Skin of body (tissue), 2 donors: ENCODE results near the gene PCDHA11. TPM values are rescaled to one million over a fixed set of nuclear protein-coding genes. Genes with fewer than 3 reads are reported as not detected.
A peak's percentile ranks its signal among the peaks of the same experiment; 100 is the strongest.
"Not testable (repeated sequence)": the region's sequence is repeated elsewhere in the genome, so short reads cannot be mapped to it uniquely, and the experiment has no call there.

Experiments used
- DNase-seq: peaks from one replicate; lab custom pipeline; 2025; lab: John Stamatoyannopoulos, UW
- total RNA-seq: library from RNA; depleted of rRNA; stranded (reverse); fragments of >200 nt; gene quantifications from one replicate; pipeline ENCODE4 v1.2.3, GENCODE V29; 2014

PCDHA11 gene
- total RNA-seq, 1 donor from 2014 or later: 0.39 TPM

DNA sequence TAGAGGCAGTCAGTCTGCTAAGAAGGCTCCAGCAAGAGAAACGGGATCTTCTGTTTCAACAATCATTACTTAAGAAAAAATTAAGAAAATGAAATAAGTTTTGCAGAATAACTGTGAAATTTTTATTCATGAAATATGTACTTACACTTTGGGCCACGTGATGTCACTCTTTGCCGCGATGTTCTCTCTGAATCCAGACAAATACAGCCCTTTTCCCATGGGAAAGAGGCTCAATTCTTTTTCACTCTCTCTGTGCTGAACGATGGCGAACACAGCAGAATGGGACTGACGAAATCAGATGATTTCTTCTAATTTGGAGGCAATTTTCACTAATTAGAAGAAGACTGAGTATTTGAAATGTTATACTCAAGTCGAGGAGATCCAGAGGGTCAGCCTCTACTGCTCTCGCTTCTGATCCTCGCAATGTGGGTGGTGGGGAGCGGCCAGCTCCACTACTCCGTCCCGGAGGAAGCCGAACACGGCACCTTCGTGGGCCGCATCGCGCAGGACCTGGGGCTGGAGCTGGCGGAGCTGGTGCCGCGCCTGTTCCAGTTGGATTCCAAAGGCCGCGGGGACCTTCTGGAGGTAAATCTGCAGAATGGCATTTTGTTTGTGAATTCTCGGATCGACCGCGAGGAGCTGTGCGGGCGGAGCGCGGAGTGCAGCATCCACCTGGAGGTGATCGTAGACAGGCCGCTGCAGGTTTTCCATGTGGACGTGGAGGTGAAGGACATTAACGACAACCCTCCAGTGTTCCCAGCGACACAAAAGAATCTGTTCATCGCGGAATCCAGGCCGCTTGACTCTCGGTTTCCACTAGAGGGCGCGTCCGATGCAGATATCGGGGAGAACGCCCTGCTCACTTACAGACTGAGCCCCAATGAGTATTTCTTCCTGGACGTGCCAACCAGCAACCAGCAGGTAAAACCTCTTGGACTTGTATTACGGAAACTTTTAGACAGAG is 20.3 kb upstream of the PCDHA11 start, which contains the start of gene PCDHA9:
TSS of gene PCDHA9 (plus strand) at position 244 of the 964 bp plus-strand sequence. CDS start at position 358, 114 bp downstream.
- not testable (repeated sequence) for DNase-seq

DNA sequence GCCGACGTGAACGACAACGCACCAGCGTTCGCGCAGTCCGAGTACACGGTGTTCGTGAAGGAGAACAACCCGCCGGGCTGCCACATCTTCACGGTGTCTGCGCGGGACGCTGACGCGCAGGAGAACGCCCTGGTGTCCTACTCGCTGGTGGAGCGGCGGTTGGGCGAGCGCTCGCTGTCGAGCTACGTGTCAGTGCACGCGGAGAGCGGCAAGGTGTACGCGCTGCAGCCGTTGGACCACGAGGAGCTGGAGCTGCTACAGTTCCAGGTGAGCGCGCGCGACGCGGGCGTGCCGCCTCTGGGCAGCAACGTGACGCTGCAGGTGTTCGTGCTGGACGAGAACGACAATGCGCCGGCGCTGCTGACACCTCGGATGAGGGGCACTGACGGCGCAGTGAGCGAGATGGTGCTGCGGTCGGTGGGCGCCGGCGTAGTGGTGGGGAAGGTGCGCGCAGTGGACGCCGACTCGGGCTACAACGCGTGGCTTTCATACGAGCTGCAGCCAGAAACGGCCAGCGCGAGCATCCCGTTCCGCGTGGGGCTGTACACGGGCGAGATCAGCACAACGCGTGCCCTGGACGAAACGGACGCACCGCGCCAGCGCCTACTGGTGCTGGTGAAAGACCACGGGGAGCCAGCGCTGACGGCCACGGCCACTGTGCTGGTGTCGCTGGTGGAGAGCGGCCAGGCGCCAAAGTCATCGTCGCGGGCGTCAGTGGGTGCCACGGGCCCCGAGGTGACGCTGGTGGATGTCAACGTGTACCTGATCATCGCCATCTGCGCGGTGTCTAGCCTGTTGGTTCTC is 18.7 kb upstream of the PCDHA11 start:
- DNase-seq: not testable (repeated sequence)

DNA sequence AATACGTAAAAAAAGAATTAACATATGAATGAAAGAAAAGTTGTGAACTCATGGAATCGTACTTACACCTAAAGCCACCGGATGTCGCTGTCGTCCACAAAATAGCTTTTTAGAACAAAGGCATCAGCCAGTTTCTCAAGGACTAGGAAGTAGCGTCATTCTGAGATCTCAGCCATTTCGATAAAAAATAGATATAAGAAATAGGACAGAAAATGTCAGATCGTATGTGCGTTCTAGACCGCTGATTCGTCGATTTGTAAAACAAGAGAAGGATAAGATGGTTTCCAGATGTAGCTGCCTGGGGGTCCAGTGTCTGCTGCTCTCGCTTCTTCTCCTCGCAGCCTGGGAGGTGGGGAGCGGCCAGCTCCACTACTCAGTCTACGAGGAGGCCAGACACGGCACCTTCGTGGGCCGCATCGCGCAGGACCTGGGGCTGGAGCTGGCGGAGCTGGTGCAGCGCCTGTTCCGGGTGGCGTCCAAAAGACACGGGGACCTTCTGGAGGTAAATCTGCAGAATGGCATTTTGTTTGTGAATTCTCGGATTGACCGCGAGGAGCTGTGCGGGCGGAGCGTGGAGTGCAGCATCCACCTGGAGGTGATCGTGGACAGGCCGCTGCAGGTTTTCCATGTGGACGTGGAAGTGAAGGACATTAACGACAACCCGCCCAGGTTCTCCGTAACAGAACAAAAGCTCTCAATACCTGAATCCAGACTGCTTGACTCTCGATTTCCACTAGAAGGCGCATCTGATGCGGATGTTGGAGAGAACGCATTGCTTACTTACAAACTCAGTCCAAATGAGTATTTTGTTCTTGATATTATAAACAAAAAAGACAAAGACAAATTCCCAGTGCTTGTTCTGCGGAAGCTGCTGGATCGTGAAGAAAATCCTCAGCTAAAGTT is 12.7 kb upstream of the PCDHA11 start, which contains the start of gene PCDHA10:
TSS of gene PCDHA10 (plus strand) at position 126 of the 903 bp plus-strand sequence. CDS start at position 278, 152 bp downstream.
- no peak for DNase-seq

DNA sequence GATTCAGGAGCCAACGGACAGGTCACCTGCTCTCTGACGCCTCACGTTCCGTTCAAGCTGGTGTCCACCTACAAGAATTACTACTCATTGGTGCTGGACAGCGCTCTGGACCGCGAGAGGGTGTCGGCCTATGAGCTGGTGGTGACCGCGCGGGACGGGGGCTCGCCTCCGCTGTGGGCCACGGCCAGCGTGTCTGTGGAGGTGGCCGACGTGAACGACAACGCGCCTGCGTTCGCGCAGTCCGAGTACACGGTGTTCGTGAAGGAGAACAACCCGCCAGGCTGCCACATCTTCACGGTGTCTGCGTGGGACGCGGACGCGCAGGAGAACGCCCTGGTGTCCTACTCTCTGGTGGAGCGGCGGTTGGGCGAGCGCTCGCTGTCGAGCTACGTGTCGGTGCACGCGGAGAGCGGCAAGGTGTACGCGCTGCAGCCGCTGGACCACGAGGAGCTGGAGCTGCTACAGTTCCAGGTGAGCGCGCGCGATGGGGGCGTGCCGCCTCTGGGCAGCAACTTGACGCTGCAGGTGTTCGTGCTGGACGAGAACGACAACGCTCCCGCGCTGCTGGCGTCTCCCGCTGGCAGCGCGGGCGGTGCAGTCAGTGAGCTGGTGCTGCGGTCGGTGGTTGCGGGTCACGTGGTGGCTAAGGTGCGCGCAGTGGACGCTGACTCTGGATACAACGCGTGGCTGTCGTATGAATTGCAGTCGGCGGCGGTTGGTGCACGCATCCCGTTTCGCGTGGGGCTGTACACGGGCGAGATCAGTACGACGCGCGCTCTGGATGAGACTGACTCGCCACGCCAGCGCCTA is 11.4 kb upstream of the PCDHA11 start:
- DNase-seq: no peak

DNA sequence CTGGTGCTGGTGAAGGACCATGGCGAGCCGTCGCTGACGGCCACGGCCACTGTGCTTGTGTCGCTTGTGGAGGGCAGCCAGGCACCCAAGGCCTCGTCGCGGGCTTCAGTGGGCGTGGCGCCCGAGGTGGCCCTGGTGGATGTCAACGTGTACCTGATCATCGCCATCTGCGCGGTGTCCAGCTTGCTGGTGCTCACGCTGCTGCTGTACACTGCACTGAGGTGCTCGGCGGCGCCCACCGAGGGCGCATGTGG is 10.8 kb upstream of the PCDHA11 start:
- DNase-seq: no peak

DNA sequence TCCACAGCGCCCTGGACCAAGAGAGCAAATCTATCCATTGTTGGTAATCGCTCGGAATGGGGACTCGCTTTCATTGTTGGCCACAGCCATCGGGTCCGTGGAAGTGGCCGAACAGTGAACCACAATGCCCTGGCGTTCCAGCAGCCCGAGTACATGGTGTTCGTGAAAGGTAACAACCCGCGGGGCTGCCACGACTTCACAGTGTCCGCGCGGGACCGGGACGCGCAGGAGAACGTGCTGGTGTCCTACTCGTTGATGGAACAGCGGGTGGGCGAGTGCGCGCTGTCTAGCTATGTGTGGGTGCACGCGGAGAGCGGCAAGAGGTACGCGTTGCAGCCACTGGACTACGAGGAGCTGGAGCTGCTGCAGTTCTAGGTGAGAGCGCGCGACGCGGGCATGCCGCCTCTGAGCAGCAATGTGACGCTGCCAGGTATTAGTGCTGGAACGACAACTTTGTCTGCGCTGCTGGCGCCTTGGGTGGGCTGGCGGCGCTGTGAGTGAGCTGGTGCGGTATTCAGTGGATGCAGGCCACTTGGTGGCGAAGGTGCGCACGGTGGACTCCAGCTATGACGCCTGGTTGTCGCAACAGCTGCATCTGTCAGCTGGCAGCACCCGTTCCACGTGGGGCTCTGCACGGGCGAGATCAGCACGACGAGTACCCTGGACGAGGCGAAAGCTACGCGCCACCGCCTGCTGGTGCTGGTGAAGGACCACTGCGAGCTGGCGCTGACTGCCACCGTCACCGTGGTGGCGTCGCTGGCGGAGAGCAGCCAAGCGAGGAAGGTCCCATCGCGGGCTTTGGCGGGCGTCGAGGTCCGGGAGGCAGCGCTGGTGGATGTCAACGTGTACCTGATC is 6.1 kb upstream of the PCDHA11 start:
- DNase-seq: no peak

DNA sequence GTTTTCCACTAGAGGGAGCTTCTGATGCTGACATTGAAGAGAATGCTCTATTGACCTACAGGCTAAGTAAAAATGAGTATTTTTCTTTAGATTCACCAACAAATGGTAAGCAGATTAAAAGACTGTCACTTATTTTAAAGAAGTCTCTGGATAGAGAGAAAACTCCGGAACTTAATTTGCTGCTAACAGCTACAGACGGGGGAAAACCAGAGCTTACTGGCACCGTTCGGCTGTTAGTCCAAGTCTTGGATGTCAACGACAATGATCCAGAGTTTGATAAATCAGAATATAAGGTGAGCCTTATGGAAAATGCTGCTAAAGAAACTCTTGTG is 764 bp downstream of the PCDHA11 start:
- no peak for DNase-seq

DNA sequence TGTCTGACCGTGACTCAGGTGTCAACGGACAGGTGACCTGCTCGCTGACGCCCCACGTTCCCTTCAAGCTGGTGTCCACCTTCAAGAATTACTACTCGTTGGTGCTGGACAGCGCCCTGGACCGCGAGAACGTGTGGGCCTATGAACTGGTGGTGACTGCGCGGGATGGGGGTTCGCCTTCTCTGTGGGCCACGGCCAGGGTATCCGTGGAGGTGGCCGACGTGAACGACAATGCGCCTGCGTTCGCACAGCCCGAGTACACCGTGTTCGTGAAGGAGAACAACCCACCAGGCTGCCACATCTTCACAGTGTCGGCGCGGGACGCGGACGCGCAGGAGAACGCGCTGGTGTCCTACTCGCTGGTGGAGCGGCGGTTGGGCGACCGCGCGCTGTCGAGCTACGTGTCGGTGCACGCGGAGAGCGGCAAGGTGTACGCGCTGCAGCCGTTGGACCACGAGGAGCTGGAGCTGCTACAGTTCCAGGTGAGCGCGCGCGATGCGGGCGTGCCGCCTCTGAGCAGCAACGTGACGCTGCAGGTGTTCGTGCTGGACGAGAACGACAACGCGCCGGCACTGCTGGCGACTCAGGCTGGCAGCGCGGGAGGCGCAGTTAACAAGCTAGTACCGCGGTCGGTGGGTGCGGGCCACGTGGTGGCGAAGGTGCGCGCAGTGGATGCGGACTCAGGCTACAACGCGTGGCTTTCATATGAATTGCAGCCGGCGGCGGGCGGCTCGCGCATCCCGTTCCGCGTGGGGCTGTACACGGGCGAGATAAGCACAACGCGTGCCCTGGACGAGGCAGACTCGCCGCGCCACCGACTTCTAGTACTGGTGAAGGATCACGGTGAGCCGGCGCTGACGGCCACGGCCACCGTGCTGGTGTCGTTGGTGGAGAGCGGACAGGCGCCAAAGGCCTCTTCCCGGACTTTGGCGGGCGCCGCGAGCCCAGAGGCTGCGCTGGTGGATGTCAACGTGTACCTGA is 1.8 kb downstream of the PCDHA11 start:
- no peak for DNase-seq

DNA sequence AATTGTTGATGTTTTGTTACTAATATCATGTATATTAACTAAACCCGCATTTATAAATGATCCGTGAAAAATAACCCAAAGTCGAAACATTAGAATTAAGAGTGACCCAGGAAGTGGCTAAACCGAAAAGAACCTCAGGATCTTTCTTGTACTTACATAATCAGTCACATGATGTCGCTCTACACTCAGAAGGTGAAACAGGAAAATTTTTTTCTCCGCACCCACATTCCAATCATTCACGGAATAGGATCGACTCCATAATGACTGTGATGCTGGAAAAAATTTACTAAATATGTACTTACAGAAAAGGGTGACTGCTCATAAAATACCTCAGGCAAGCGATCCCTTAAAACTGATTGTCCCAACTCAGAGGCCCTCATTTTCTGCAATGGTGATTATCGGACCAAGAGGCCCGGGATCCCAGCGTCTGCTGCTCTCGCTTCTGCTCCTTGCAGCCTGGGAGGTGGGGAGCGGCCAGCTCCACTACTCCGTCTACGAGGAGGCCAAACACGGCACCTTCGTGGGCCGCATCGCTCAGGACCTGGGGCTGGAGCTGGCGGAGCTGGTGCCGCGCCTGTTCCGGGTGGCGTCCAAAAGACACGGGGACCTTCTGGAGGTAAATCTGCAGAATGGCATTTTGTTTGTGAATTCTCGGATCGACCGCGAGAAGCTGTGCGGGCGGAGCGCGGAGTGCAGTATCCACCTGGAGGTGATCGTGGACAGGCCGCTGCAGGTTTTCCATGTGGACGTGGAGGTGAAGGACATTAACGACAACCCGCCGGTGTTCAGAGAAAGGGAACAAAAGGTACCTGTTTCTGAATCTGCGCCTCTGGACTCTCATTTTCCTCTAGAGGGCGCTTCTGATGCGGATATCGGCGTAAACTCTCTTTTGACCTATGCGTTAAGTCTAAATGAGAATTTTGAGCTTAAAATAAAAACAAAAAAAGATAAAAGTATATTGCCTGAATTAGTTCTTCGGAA is 6.6 kb downstream of the PCDHA11 start, which contains the start of gene PCDHA12:
TSS of gene PCDHA12 (plus strand) at position 224 of the 981 bp plus-strand sequence. CDS start at position 389, 165 bp downstream.
- DNase-seq: no peak

DNA sequence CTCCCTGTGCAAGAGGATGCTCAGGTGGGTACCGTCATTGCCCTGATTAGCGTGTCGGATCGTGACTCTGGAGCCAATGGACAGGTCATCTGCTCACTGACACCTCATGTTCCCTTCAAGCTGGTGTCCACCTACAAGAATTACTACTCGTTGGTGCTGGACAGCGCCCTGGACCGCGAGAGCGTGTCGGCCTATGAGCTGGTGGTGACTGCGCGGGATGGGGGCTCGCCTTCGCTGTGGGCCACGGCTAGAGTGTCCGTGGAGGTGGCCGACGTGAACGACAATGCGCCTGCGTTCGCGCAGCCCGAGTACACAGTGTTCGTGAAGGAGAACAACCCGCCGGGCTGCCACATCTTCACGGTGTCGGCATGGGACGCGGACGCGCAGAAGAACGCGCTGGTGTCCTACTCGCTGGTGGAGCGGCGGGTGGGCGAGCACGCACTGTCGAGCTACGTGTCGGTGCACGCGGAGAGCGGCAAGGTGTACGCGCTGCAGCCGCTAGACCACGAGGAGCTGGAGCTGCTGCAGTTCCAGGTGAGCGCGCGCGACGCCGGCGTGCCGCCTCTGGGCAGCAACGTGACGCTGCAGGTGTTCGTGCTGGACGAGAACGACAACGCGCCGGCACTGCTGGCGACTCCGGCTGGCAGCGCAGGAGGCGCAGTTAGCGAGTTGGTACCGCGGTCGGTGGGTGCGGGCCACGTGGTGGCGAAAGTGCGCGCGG is 7.9 kb downstream of the PCDHA11 start:
- DNase-seq: not testable (repeated sequence)

DNA sequence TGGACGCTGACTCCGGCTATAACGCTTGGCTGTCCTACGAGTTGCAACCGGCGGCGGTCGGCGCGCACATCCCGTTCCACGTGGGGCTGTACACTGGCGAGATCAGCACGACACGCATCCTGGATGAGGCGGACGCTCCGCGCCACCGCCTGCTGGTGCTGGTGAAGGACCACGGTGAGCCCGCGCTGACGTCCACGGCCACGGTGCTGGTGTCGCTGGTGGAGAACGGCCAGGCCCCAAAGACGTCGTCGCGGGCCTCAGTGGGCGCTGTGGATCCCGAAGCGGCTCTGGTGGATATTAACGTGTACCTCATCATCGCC is 8.5 kb downstream of the PCDHA11 start:
- no peak for DNase-seq

DNA sequence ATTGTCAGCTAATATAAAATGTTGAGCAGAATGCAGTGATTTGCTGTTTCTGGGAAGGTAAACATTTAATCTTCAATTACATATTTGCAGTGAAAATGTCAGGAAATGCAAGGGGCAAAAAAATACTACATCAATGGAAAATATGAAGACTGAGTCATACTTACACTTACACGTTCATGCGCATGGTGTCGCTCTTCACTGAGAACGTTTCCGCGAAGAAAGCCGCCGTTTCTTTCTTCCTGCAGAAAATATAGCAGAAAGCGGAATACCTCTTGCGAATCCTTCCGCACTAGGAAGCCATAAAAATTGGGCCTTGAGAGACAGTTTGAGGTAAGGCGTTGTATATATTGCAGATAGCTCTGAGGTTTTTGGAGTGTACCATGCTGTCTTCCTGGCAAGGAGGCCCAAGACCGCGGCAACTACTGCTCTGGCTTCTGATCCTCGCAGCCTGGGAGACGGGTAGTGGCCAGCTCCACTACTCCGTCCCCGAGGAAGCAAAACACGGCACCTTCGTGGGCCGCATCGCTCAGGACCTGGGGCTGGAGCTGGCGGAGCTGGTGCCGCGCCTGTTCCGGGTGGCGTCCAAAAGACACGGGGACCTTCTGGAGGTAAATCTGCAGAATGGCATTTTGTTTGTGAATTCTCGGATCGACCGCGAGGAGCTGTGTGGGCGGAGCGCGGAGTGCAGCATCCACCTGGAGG is 13.3 kb downstream of the PCDHA11 start, which contains the start of gene PCDHA13:
TSS of gene PCDHA13 (plus strand) at position 236 of the 702 bp plus-strand sequence. CDS start at position 381, 145 bp downstream.
- peak; percentile 0 for DNase-seq

DNA sequence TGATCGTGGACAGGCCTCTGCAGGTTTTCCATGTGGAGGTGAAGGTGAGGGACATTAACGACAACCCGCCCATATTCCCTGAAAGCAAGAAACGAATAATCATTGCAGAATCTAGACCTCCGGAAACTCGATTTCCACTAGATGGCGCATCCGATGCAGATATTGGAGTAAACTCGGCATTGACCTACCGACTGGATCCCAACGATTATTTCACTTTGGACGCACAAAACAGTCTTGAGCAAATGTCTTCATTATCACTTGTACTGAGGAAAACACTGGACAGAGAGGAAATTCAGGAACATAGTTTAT is 13.8 kb downstream of the PCDHA11 start:
- no peak for DNase-seq

DNA sequence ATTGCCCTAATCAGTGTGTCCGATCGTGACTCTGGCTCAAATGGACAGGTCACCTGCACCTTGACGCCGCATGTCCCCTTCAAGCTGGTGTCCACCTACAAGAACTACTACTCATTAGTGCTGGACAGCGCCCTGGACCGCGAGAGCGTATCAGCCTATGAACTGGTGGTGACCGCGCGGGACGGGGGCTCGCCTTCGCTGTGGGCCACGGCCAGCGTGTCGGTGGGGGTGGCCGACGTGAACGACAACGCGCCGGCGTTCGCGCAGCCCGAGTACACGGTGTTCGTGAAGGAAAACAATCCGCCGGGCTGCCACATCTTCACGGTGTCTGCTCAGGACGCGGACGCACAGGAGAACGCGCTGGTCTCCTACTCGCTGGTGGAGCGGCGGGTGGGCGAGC is 14.6 kb downstream of the PCDHA11 start:
- DNase-seq: no peak

DNA sequence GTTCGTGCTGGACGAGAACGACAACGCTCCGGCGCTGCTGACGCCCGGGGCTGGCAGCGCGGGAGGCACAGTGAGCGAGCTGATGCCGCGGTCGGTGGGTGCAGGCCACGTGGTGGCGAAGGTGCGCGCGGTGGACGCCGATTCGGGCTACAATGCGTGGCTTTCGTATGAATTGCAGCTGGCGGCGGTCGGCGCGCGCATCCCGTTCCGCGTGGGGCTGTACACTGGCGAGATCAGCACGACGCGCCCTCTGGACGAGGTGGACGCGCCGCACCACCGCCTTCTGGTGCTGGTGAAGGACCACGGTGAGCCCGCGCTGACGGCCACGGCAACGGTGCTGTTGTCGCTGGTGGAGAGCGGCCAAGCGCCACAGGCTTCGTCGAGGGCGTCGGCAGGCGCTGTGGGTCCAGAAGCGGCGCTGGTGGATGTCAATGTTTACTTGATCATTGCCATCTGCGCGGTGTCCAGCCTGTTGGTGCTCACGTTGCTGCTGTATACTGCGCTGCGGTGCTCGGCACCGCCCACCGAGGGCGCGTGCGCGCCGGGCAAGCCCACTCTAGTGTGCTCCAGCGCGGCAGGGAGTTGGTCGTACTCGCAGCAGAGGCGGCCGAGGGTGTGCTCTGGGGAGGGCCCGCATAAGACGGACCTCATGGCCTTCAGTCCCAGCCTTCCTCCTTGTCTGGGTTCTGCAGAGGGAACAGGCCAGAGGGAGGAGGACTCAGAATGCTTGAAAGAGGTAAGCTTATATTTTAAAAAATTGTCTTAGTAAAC is 15.4 kb downstream of the PCDHA11 start:
- no peak for DNase-seq
